Astrocyte (in vitro differentiated cells and primary cell): ENCODE data around the gene R3HCC1L. TPM values are rescaled to one million over a fixed set of nuclear protein-coding genes. Genes with fewer than 3 reads are reported as not detected.

Experiments
- DNase-seq: peaks from one replicate; pipeline ENCODE4 v3.0.0-alpha.2; 2010; ENCODE audit warnings: low read depth
- FAIRE-seq: peaks from 2 replicates; lab custom pipeline; 2011; peaks lifted over from hg19 to GRCh38; lab: Jason Lieb, UNC
- H2AFZ ChIP-seq: 2 replicates; pipeline ENCODE4 v1.6.0; 2012; ENCODE audit warnings: low read depth, low read length, inconsistent platforms
- H3K27ac ChIP-seq: 2 replicates; pipeline ENCODE4 v1.5.1; 2011; ENCODE audit warnings: low read depth, low read length, inconsistent platforms
- H3K27me3 ChIP-seq: 2 replicates; pipeline ENCODE4 v1.6.0; 2011; ENCODE audit warnings: low read length, inconsistent platforms; ENCODE audit not compliant: insufficient read depth
- H3K36me3 ChIP-seq: 2 replicates; pipeline ENCODE4 v1.5.1; 2011; ENCODE audit warnings: low read length, inconsistent platforms; ENCODE audit not compliant: insufficient read depth
- H3K4me1 ChIP-seq: 2 replicates; pipeline ENCODE4 v1.5.1; 2011; ENCODE audit warnings: low read length, inconsistent platforms; ENCODE audit not compliant: insufficient read depth
- H3K4me2 ChIP-seq: 2 replicates; pipeline ENCODE4 v1.6.0; 2012; ENCODE audit warnings: low read length, inconsistent platforms
- H3K4me3 ChIP-seq: 2 replicates; pipeline ENCODE4 v1.5.1; 2011; ENCODE audit warnings: low read depth, mild to moderate bottlenecking, low read length, inconsistent platforms; ENCODE audit not compliant: insufficient read depth
- H3K79me2 ChIP-seq: 2 replicates; pipeline ENCODE4 v1.6.0; 2012; ENCODE audit warnings: mild to moderate bottlenecking, low read length, inconsistent platforms; ENCODE audit not compliant: insufficient read depth
- H3K9ac ChIP-seq: 2 replicates; pipeline ENCODE4 v1.6.0; 2012; ENCODE audit warnings: mild to moderate bottlenecking, low read length, inconsistent platforms
- H3K9me3 ChIP-seq: 2 replicates; pipeline ENCODE4 v1.5.1; 2012; ENCODE audit warnings: low read depth, mild to moderate bottlenecking, low read length, inconsistent platforms; ENCODE audit not compliant: insufficient read depth
- H4K20me1 ChIP-seq: 2 replicates; pipeline ENCODE4 v1.6.0; 2012; ENCODE audit warnings: low read length, inconsistent platforms; ENCODE audit not compliant: insufficient read depth
- H3K27ac Mint-ChIP-seq: one replicate; pipeline ENCODE4 v1.8.0; 2021; ENCODE audit warnings: mild to moderate bottlenecking, mixed read lengths; ENCODE audit not compliant: unreplicated experiment
- H3K27me3 Mint-ChIP-seq: one replicate; pipeline ENCODE4 v1.8.0; 2021; ENCODE audit warnings: low read depth, mixed read lengths; ENCODE audit not compliant: unreplicated experiment
- H3K36me3 Mint-ChIP-seq: one replicate; pipeline ENCODE4 v1.8.0; 2021; ENCODE audit warnings: low read depth, mixed read lengths; ENCODE audit not compliant: unreplicated experiment
- H3K4me1 Mint-ChIP-seq: one replicate; pipeline ENCODE4 v1.8.0; 2021; ENCODE audit warnings: low read depth, mixed read lengths; ENCODE audit not compliant: unreplicated experiment
- H3K4me3 Mint-ChIP-seq: one replicate; pipeline ENCODE4 v1.8.0; 2021; ENCODE audit warnings: mild to moderate bottlenecking, moderate library complexity, mixed read lengths; ENCODE audit not compliant: unreplicated experiment
- H3K9me3 Mint-ChIP-seq: one replicate; pipeline ENCODE4 v1.8.0; 2021; ENCODE audit warnings: mild to moderate bottlenecking, mixed read lengths; ENCODE audit not compliant: unreplicated experiment
- EZH2 ChIP-seq: IDR thresholded peaks from 2 replicates; pipeline ENCODE4 v1.6.1; 2012; ENCODE audit warnings: mild to moderate bottlenecking, low read length, inconsistent platforms; ENCODE audit not compliant: insufficient read depth
- total RNA-seq: library from RNA; stranded (reverse); gene quantifications from 2 replicates; pipeline ENCODE4 v1.2.1, GENCODE V29; 2021
- TF ChIP-seq, protein P1 (sequence below): IDR thresholded peaks from 2 replicates; pipeline ENCODE4 v1.5.1; 2011; ENCODE audit warnings: low read depth, mild to moderate bottlenecking, inconsistent platforms, low read length, moderate library complexity; ENCODE audit not compliant: insufficient read depth

The R3HCC1L gene
- total RNA-seq, 1 donor from 2014 or later = 19.9 TPM

DNA sequence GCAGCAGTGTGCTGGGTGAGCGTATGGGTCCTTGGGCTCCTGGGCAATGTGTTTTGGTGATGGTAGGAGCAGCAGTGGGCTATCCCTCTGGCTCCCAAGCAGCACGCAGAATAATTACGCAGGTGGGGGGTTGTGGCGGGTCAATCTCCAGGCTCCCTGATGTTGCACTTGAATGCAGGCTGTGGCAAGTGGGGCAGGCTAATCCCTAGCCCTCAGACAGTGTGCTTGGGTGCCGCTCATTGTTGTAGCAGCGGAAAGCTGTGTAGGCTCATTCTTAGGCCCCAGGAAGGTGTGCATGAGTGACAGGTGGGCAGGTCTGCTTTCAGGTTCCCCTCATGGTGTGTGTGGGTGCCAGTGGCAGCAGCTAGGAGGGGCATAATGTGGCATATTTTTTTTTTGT, 89.4 kb downstream of the R3HCC1L start:
- Histone ChIP-seq H2AFZ (no peak overlapping the region), H3K4me1 (no peaks in the 10 kb centered on the region), H3K36me3 (no peaks in the 10 kb centered on the region), H3K4me2 (no peak overlapping the region), H3K9me3 (no peaks in the 10 kb centered on the region), H4K20me1 (peaks cover 29% of the 10 kb centered on the region), H3K27me3 (no peaks in the 10 kb centered on the region), H3K9ac (no peak overlapping the region), H3K27ac (no peak overlapping the region), H3K79me2 (peaks cover 31% of the 10 kb centered on the region), H3K4me3 (no peak overlapping the region)
- H3K27ac Mint-ChIP-seq = no peak overlapping the region
- no peak for TF ChIP-seq EZH2
- TF ChIP-seq, protein P1, sequence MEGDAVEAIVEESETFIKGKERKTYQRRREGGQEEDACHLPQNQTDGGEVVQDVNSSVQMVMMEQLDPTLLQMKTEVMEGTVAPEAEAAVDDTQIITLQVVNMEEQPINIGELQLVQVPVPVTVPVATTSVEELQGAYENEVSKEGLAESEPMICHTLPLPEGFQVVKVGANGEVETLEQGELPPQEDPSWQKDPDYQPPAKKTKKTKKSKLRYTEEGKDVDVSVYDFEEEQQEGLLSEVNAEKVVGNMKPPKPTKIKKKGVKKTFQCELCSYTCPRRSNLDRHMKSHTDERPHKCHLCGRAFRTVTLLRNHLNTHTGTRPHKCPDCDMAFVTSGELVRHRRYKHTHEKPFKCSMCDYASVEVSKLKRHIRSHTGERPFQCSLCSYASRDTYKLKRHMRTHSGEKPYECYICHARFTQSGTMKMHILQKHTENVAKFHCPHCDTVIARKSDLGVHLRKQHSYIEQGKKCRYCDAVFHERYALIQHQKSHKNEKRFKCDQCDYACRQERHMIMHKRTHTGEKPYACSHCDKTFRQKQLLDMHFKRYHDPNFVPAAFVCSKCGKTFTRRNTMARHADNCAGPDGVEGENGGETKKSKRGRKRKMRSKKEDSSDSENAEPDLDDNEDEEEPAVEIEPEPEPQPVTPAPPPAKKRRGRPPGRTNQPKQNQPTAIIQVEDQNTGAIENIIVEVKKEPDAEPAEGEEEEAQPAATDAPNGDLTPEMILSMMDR = no peak
- no peak for FAIRE-seq
- H3K36me3 Mint-ChIP-seq = peaks cover 7% of the 10 kb centered on the region
- no peaks in the 10 kb centered on the region for H3K27me3 Mint-ChIP-seq
- peaks cover 15% of the 10 kb centered on the region for H3K9me3 Mint-ChIP-seq
- H3K4me1 Mint-ChIP-seq = no peaks in the 10 kb centered on the region
- H3K4me3 Mint-ChIP-seq = no peak overlapping the region
- DNase-seq = no peak

DNA sequence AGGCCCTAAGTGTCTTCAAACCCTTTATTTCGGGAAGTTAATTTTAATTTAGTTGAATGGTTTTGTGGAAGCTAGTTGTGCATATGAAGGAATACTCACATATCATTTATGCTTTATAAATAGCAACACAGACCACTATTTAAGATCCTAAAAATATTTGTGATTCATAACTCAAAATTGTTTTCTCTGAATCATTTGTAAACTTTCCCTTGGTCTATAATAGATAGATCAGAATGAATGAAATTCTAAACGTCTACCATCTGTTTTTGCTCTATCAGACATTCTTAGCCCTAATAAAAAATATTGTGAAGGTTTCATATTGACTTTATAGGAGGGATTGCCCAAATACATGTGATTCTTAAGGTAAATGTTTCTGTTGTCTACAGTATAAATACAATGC, 90.1 kb downstream of the R3HCC1L start:
- Histone ChIP-seq H3K27me3 (no peaks in the 10 kb centered on the region), H3K79me2 (peaks cover 26% of the 10 kb centered on the region), H3K9me3 (no peaks in the 10 kb centered on the region), H2AFZ (no peak overlapping the region), H3K9ac (no peak overlapping the region), H3K27ac (no peak overlapping the region), H3K4me1 (no peaks in the 10 kb centered on the region), H3K4me2 (peak overlapping the region; percentile 19), H4K20me1 (peaks cover 24% of the 10 kb centered on the region), H3K36me3 (no peaks in the 10 kb centered on the region), H3K4me3 (no peak overlapping the region)
- DNase-seq (peak; percentile 19), FAIRE-seq (no peak)
- no peak overlapping the region for H3K4me3 Mint-ChIP-seq
- H3K9me3 Mint-ChIP-seq = peaks cover 16% of the 10 kb centered on the region
- H3K27me3 Mint-ChIP-seq = no peaks in the 10 kb centered on the region
- TF ChIP-seq, protein P1 = no peak
- TF ChIP-seq EZH2 = no peak
- no peak overlapping the region for H3K27ac Mint-ChIP-seq
- H3K36me3 Mint-ChIP-seq = peaks cover 7% of the 10 kb centered on the region
- no peaks in the 10 kb centered on the region for H3K4me1 Mint-ChIP-seq

DNA sequence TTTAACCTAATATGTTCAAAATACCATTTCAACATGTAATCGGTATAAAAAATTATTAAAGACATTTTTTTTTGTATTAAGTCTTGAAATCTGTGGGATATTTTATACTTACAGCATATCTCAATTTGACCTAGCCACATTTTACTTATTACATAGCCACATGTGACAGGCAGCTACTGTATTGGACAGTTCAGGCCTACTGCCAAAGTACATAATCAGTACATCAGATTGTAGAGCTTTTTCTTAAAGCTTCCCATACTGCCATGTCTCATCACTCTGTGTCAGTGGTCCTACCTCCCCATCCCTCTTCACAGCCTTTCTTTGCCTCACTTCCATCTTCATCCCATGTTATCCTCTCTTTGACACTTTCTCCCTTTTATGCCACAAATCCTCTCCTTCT, 90.5 kb downstream of the R3HCC1L start:
- peaks cover 7% of the 10 kb centered on the region for H3K36me3 Mint-ChIP-seq
- Histone ChIP-seq H3K4me1 (no peaks in the 10 kb centered on the region), H3K9me3 (no peaks in the 10 kb centered on the region), H3K79me2 (peaks cover 22% of the 10 kb centered on the region), H3K36me3 (no peaks in the 10 kb centered on the region), H3K4me3 (no peak overlapping the region), H3K27ac (no peak overlapping the region), H3K4me2 (no peak overlapping the region), H3K9ac (no peak overlapping the region), H2AFZ (no peak overlapping the region), H4K20me1 (peaks cover 19% of the 10 kb centered on the region), H3K27me3 (no peaks in the 10 kb centered on the region)
- no peak overlapping the region for H3K4me3 Mint-ChIP-seq
- peaks cover 18% of the 10 kb centered on the region for H3K9me3 Mint-ChIP-seq
- no peaks in the 10 kb centered on the region for H3K4me1 Mint-ChIP-seq
- FAIRE-seq = no peak
- no peak overlapping the region for H3K27ac Mint-ChIP-seq
- no peak for TF ChIP-seq EZH2
- TF ChIP-seq, protein P1 = no peak
- no peaks in the 10 kb centered on the region for H3K27me3 Mint-ChIP-seq
- peak; percentile 12 for DNase-seq
